Measurements from ENCODE around the gene RIOK1. TPM values are rescaled to one million over a fixed set of nuclear protein-coding genes. Genes with fewer than 3 reads are reported as not detected.
A peak's percentile ranks its signal among the peaks of the same experiment; 100 is the strongest.

RIOK1 gene
- total and polyA plus RNA-seq, 9 of the 15 experiments (the other 6 are each of a cell fraction or from before 2014, with no cell fraction given) = 24.9 to 101 (median 52.2) TPM

GRCh38 chr6:7451326-7451725 lies 61.7 kb downstream of the RIOK1 start:
- H3K9me3 ChIP-seq (replicated peaks; ENCODE audit: control insufficient read depth, insufficient read depth, low read depth, low read length) = no peaks in the 10 kb centered on the region
- no peaks in the 10 kb centered on the region for H4K20me1 ChIP-seq (replicated peaks; ENCODE audit: control insufficient read depth, insufficient read depth, low read length)
- no peaks in the 10 kb centered on the region for H3K9me1 ChIP-seq (ENCODE audit: control insufficient read depth, insufficient read depth, low read length)
- DNase-seq (ENCODE audit: extremely low read depth in 1 of 4, low spot score in 3 of 4) (no peak), ATAC-seq (no peak), FAIRE-seq (peak; percentile 6)
- H3K79me2 ChIP-seq (ENCODE audit: control insufficient read depth, insufficient read depth, low read length) = no peaks in the 10 kb centered on the region
- POLR2A ChIA-PET = interaction anchor here (0.6 kb wide), 1 partner anchor 600 kb away, joined by 3 read pairs; no protein-coding TSS in a partner anchor
- in situ Hi-C loops (cut with MboI) (no loop called here), intact Hi-C loops (cut with micrococcal nuclease) (no loop called here)
- TF ChIP-seq FOXK2 (conservative IDR thresholded peaks at IDR 0.05 in 1 of 2, IDR thresholded peaks at IDR 0.05 in 1 of 2; ENCODE audit: low read depth in 2 of 2) (no peak), LEF1 (IDR thresholded peaks at IDR 0.05) (no peak), BRCA1 (IDR thresholded peaks at IDR 0.05) (no peak), BRCA1 (CRISPR knock-in tag; IDR thresholded peaks at IDR 0.05) (no peak), FOXP1 (CRISPR knock-in tag; IDR thresholded peaks at IDR 0.05) (no peak), USF2 (CRISPR knock-in tag; IDR thresholded peaks at IDR 0.05) (no peak), ZSCAN29 (IDR thresholded peaks at IDR 0.05) (no peak), TBL1XR1 (IDR thresholded peaks at IDR 0.05; ENCODE audit: low read length in 2 of 2) (no peak), KLF1 (tag; IDR thresholded peaks at IDR 0.05) (no peak), ZNF444 (CRISPR knock-in tag; IDR thresholded peaks at IDR 0.05) (no peak), MECOM (CRISPR knock-in tag; IDR thresholded peaks at IDR 0.05) (no peak), ZMIZ1 (IDR thresholded peaks at IDR 0.05; ENCODE audit: low read depth in 2 of 2, low read length in 2 of 2) (no peak), CEBPB (tag; IDR thresholded peaks at IDR 0.05) (no peak), ZBTB34 (CRISPR knock-in tag; IDR thresholded peaks at IDR 0.05) (no peak)
- TF ChIP-seq, protein P1, sequence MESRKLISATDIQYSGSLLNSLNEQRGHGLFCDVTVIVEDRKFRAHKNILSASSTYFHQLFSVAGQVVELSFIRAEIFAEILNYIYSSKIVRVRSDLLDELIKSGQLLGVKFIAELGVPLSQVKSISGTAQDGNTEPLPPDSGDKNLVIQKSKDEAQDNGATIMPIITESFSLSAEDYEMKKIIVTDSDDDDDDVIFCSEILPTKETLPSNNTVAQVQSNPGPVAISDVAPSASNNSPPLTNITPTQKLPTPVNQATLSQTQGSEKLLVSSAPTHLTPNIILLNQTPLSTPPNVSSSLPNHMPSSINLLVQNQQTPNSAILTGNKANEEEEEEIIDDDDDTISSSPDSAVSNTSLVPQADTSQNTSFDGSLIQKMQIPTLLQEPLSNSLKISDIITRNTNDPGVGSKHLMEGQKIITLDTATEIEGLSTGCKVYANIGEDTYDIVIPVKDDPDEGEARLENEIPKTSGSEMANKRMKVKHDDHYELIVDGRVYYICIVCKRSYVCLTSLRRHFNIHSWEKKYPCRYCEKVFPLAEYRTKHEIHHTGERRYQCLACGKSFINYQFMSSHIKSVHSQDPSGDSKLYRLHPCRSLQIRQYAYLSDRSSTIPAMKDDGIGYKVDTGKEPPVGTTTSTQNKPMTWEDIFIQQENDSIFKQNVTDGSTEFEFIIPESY (CRISPR knock-in tag; IDR thresholded peaks at IDR 0.05) = no peak
- no peak overlapping the region for H3K27ac ChIP-seq (ENCODE audit: extremely low read depth, low read depth, low read length)
- no peak overlapping the region for H2AFZ ChIP-seq (ENCODE audit: low read depth, low read length)
- WGBS (ENCODE audit: insufficient coverage, low coverage, missing lambda C conversion rate) = 0% methylated on average over 4 of the region's 4 CpGs
- CTCF ChIA-PET (ENCODE audit: low intra/inter-chr PET ratio) = no interaction called here
- peaks cover 0 to 5% of the 10 kb centered on the region in 2 experiments; a peak in 3 of 5 replicates for H3K4me1 ChIP-seq (replicated peaks in 1 of 2; ENCODE audit: control insufficient read depth in 2 of 2, insufficient read depth in 2 of 2, low read length in 2 of 2)
- H3K4me2 ChIP-seq (ENCODE audit: insufficient read depth, low read length) = no peak overlapping the region
- no peak overlapping the region for H3K4me3 ChIP-seq
- no peak overlapping the region for H3K9ac ChIP-seq (ENCODE audit: insufficient read depth in 1 of 2, low read depth in 2 of 2, low read length in 2 of 2)
- no TSS peak for BruUV-seq (replicated peaks)
- no peaks in the 10 kb centered on the region for H3K36me3 ChIP-seq (ENCODE audit: control insufficient read depth, insufficient read depth, low read length)
- peaks cover 21 to 49% of the 10 kb centered on the region in 2 experiments for H3K27me3 ChIP-seq (ENCODE audit: control insufficient read depth in 2 of 2, insufficient read depth in 2 of 2, low read length in 2 of 2)

Measured in K562 (cell line).